ENCODE results near the gene GCNT2.

GCNT2 gene

GRCh38 chr6:10588562-10589428 is 67.6 kb downstream of the GCNT2 start:
- TF ChIP-seq NFIC (IDR thresholded peaks at IDR 0.05) (no peak), TEAD4 (IDR thresholded peaks at IDR 0.05) (no peak), TAF1 (IDR thresholded peaks at IDR 0.05; ENCODE audit: low read depth) (no peak), YY1 (IDR thresholded peaks at IDR 0.05; ENCODE audit: low read depth) (no peak), TCF12 (IDR thresholded peaks at IDR 0.05; ENCODE audit: low read depth) (no peak), EGR1 (IDR thresholded peaks at IDR 0.05) (no peak), EP300 (IDR thresholded peaks at IDR 0.05; ENCODE audit: borderline replicate concordance) (no peak), FOXM1 (IDR thresholded peaks at IDR 0.05; ENCODE audit: borderline replicate concordance, low read depth) (no peak), CREB1 (IDR thresholded peaks at IDR 0.05; ENCODE audit: low read depth) (no peak), RAD21 (IDR thresholded peaks at IDR 0.05; ENCODE audit: low read depth) (no peak), MAX (IDR thresholded peaks at IDR 0.05) (no peak)

- TF ChIP-seq ZBTB7A (IDR thresholded peaks at IDR 0.05; ENCODE audit: low read depth) (no peak), NFIC (IDR thresholded peaks at IDR 0.05) (no peak), REST (IDR thresholded peaks at IDR 0.05; ENCODE audit: low read depth) (no peak), CREB1 (IDR thresholded peaks at IDR 0.05; ENCODE audit: low read depth) (no peak), EGR1 (IDR thresholded peaks at IDR 0.05) (no peak), RAD21 (IDR thresholded peaks at IDR 0.05; ENCODE audit: low read depth) (no peak), YY1 (IDR thresholded peaks at IDR 0.05; ENCODE audit: low read depth) (no peak), TCF12 (IDR thresholded peaks at IDR 0.05; ENCODE audit: low read depth) (no peak), TEAD4 (IDR thresholded peaks at IDR 0.05) (no peak), FOXM1 (IDR thresholded peaks at IDR 0.05; ENCODE audit: borderline replicate concordance, low read depth) (no peak), USF1 (IDR thresholded peaks at IDR 0.05) (no peak), EP300 (IDR thresholded peaks at IDR 0.05; ENCODE audit: borderline replicate concordance) (no peak), CEBPB (IDR thresholded peaks at IDR 0.05) (no peak)
Observed at GRCh38 chr6:10589429-10589727, 68.2 kb downstream of the GCNT2 start.

GRCh38 chr6:10589983-10590382 is 68.8 kb downstream of the GCNT2 start:
- TF ChIP-seq CREB1 (IDR thresholded peaks at IDR 0.05; ENCODE audit: low read depth) = no peak
- no peak for TF ChIP-seq NFIC (IDR thresholded peaks at IDR 0.05)
- no peak for TF ChIP-seq EP300 (IDR thresholded peaks at IDR 0.05; ENCODE audit: borderline replicate concordance)
- TF ChIP-seq EGR1 (IDR thresholded peaks at IDR 0.05) = no peak
- no peak for TF ChIP-seq CEBPB (IDR thresholded peaks at IDR 0.05)
- no peak for TF ChIP-seq YY1 (IDR thresholded peaks at IDR 0.05; ENCODE audit: low read depth)
- no peak for TF ChIP-seq USF1 (IDR thresholded peaks at IDR 0.05)
- no peak for TF ChIP-seq TCF12 (IDR thresholded peaks at IDR 0.05; ENCODE audit: low read depth)
- TF ChIP-seq RAD21 (IDR thresholded peaks at IDR 0.05; ENCODE audit: low read depth) = no peak
- no peak for TF ChIP-seq FOXM1 (IDR thresholded peaks at IDR 0.05; ENCODE audit: borderline replicate concordance, low read depth)
- no peak for TF ChIP-seq TEAD4 (IDR thresholded peaks at IDR 0.05)
- no peak for TF ChIP-seq MAX (IDR thresholded peaks at IDR 0.05)
- TF ChIP-seq ZBTB7A (IDR thresholded peaks at IDR 0.05; ENCODE audit: low read depth) = no peak

GRCh38 chr6:10591422-10592160 is 70.4 kb downstream of the GCNT2 start:
- TF ChIP-seq EP300 (IDR thresholded peaks at IDR 0.05; ENCODE audit: borderline replicate concordance) (no peak), ZBTB7A (IDR thresholded peaks at IDR 0.05; ENCODE audit: low read depth) (no peak)

GRCh38 chr6:10595731-10596664 is 74.8 kb downstream of the GCNT2 start:
- TF ChIP-seq EGR1 (IDR thresholded peaks at IDR 0.05) (no peak), FOXM1 (IDR thresholded peaks at IDR 0.05; ENCODE audit: borderline replicate concordance, low read depth) (no peak), CREB1 (IDR thresholded peaks at IDR 0.05; ENCODE audit: low read depth) (no peak), RAD21 (IDR thresholded peaks at IDR 0.05; ENCODE audit: low read depth) (no peak), NFIC (IDR thresholded peaks at IDR 0.05) (no peak), TCF12 (IDR thresholded peaks at IDR 0.05; ENCODE audit: low read depth) (no peak), MAX (IDR thresholded peaks at IDR 0.05) (no peak), CEBPB (IDR thresholded peaks at IDR 0.05) (no peak), USF1 (IDR thresholded peaks at IDR 0.05) (no peak), ZBTB7A (IDR thresholded peaks at IDR 0.05; ENCODE audit: low read depth) (no peak), TAF1 (IDR thresholded peaks at IDR 0.05; ENCODE audit: low read depth) (no peak), TEAD4 (IDR thresholded peaks at IDR 0.05) (no peak), YY1 (IDR thresholded peaks at IDR 0.05; ENCODE audit: low read depth) (no peak), REST (IDR thresholded peaks at IDR 0.05; ENCODE audit: low read depth) (no peak)
